Spinal cord (tissue), 10 donors: ENCODE results near the gene ZFHX3. TPM values are rescaled to one million over a fixed set of nuclear protein-coding genes. Genes with fewer than 3 reads are reported as not detected.
A peak's percentile ranks its signal among the peaks of the same experiment; 100 is the strongest.

Experiments used
- DNase-seq, 6 donors: peaks; one replicate each; pipeline versions ENCODE4 v3.0.0 to v3.0.0-alpha.2; 2013 to 2015; ENCODE audit warnings: low spot score in 6 of 6, low read depth in 4 of 6
- H3K27ac ChIP-seq: one replicate; pipeline ENCODE4 v1.5.1; 2013; ENCODE audit warnings: low read depth, low read length, control low read depth
- H3K27me3 ChIP-seq: one replicate; pipeline ENCODE4 v1.6.1; 2013; ENCODE audit warnings: low read length; ENCODE audit not compliant: control insufficient read depth, insufficient read depth
- H3K36me3 ChIP-seq: one replicate; pipeline ENCODE4 v1.6.1; 2013; ENCODE audit warnings: low read length; ENCODE audit not compliant: control insufficient read depth, insufficient read depth
- H3K4me1 ChIP-seq: one replicate; pipeline ENCODE4 v1.6.1; 2013; ENCODE audit warnings: low read length; ENCODE audit not compliant: control insufficient read depth, insufficient read depth
- H3K4me3 ChIP-seq: one replicate; pipeline ENCODE4 v1.5.1; 2013; ENCODE audit warnings: low read depth, low read length, control low read depth
- H3K9me3 ChIP-seq: one replicate; pipeline ENCODE4 v1.6.1; 2013; ENCODE audit warnings: low read length; ENCODE audit not compliant: control insufficient read depth, insufficient read depth
- whole genome bisulfite sequencing: methylation state at CpG from one replicate; pipeline ENCODE4 v1.1.5; 2013; ENCODE audit warnings: missing lambda C conversion rate; ENCODE audit not compliant: insufficient coverage; 5-methylcytosine and 5-hydroxymethylcytosine counted together
- polyA plus RNA-seq, 2 donors: library from polyadenylated mRNA; unstranded; fragments of 120-200 nt; gene quantifications; one replicate each; pipeline ENCODE4 v1.2.1, GENCODE V29; 2013; ENCODE audit not compliant: insufficient read length in 2 of 2
- total RNA-seq, 2 donors: library from RNA; depleted of rRNA in 1 of 2; stranded (reverse); fragments of 120-200 nt in 1 of 2; fragments of >200 nt in 1 of 2; gene quantifications; one replicate each; pipeline versions ENCODE4 v1.2.3 to v1.2.4, GENCODE V29; 2013 to 2014
- donor health status: healthy.

The ZFHX3 gene
- total and polyA plus RNA-seq, 4 donors: 10.7 to 16.6 (median 13.1) TPM

GRCh38 chr16:72856797-72857196, 191.1 kb downstream of the ZFHX3 start:
- DNase-seq: no peak
- H3K27ac ChIP-seq: no peak overlapping the region
- no peak overlapping the region for H3K4me3 ChIP-seq
- WGBS: 83% methylated on average over 1 of the region's 1 CpG
- peaks cover 17% of the 10 kb centered on the region for H3K4me1 ChIP-seq
- no peaks in the 10 kb centered on the region for H3K9me3 ChIP-seq
- no peaks in the 10 kb centered on the region for H3K36me3 ChIP-seq
- H3K27me3 ChIP-seq: peaks cover 12% of the 10 kb centered on the region

- Histone ChIP-seq H3K4me3 (no peak overlapping the region), H3K4me1 (peaks cover 17% of the 10 kb centered on the region), H3K27me3 (peaks cover 3% of the 10 kb centered on the region), H3K9me3 (no peaks in the 10 kb centered on the region), H3K36me3 (no peaks in the 10 kb centered on the region), H3K27ac (no peak overlapping the region)
- 62% methylated on average over 3 of the region's 11 CpGs for WGBS
- DNase-seq: peak in 1 of 6 donors; percentile 21
Measured at GRCh38 chr16:72854267-72854959, 193.5 kb downstream of the ZFHX3 start.

GRCh38 chr16:72853575-72854266, 194.2 kb downstream of the ZFHX3 start:
- Histone ChIP-seq H3K4me3 (no peak overlapping the region), H3K36me3 (no peaks in the 10 kb centered on the region), H3K4me1 (peaks cover 18% of the 10 kb centered on the region), H3K27me3 (peaks cover 2% of the 10 kb centered on the region), H3K27ac (no peak overlapping the region), H3K9me3 (no peaks in the 10 kb centered on the region)
- DNase-seq: peak in 2 of 6 donors; percentile 82 to 88
- 81% methylated on average over 3 of the region's 4 CpGs for WGBS

GRCh38 chr16:72852421-72852820, 195.5 kb downstream of the ZFHX3 start:
- no peak overlapping the region for H3K27ac ChIP-seq
- no peaks in the 10 kb centered on the region for H3K9me3 ChIP-seq
- DNase-seq: no peak
- H3K36me3 ChIP-seq: no peaks in the 10 kb centered on the region
- no CpG with 5 or more reads among the region's 1 CpG for WGBS
- no peaks in the 10 kb centered on the region for H3K27me3 ChIP-seq
- peaks cover 21% of the 10 kb centered on the region for H3K4me1 ChIP-seq
- H3K4me3 ChIP-seq: no peak overlapping the region

- Histone ChIP-seq H3K27me3 (peaks cover 2% of the 10 kb centered on the region), H3K9me3 (no peaks in the 10 kb centered on the region), H3K4me1 (peaks cover 25% of the 10 kb centered on the region), H3K36me3 (no peaks in the 10 kb centered on the region), H3K4me3 (no peak overlapping the region), H3K27ac (no peak overlapping the region)
- DNase-seq: peak in 1 of 6 donors; percentile 81
- WGBS: 84% methylated on average over 3 of the region's 6 CpGs
Measured at GRCh38 chr16:72850853-72851252, 197.1 kb downstream of the ZFHX3 start.

- H3K36me3 ChIP-seq: no peaks in the 10 kb centered on the region
- H3K4me3 ChIP-seq: no peak overlapping the region
- no peaks in the 10 kb centered on the region for H3K9me3 ChIP-seq
- H3K27me3 ChIP-seq: peaks cover 2% of the 10 kb centered on the region
- peaks cover 30% of the 10 kb centered on the region for H3K4me1 ChIP-seq
- H3K27ac ChIP-seq: no peak overlapping the region
- no peak for DNase-seq
- no CpG with 5 or more reads among the region's 4 CpGs for WGBS
Measured at GRCh38 chr16:72850021-72850420, 197.9 kb downstream of the ZFHX3 start.

GRCh38 chr16:72848759-72849664, 198.9 kb downstream of the ZFHX3 start:
- Histone ChIP-seq H3K36me3 (no peaks in the 10 kb centered on the region), H3K4me1 (peaks cover 40% of the 10 kb centered on the region), H3K27ac (peak overlapping the region; percentile 34), H3K9me3 (no peaks in the 10 kb centered on the region), H3K4me3 (no peak overlapping the region), H3K27me3 (peaks cover 2% of the 10 kb centered on the region)
- WGBS: 29% methylated on average over 20 of the region's 24 CpGs
- peak in 5 of 6 donors; percentile 47 to 93 (median 67) for DNase-seq

- Histone ChIP-seq H3K4me1 (peaks cover 46% of the 10 kb centered on the region), H3K27me3 (peaks cover 2% of the 10 kb centered on the region), H3K27ac (no peak overlapping the region), H3K36me3 (no peaks in the 10 kb centered on the region), H3K9me3 (no peaks in the 10 kb centered on the region), H3K4me3 (no peak overlapping the region)
- DNase-seq: no peak
- 90% methylated on average over 5 of the region's 9 CpGs for WGBS
Measured at GRCh38 chr16:72848028-72848400, 199.9 kb downstream of the ZFHX3 start.

- Histone ChIP-seq H3K4me1 (peaks cover 46% of the 10 kb centered on the region), H3K27me3 (peaks cover 3% of the 10 kb centered on the region), H3K27ac (no peak overlapping the region), H3K9me3 (no peaks in the 10 kb centered on the region), H3K36me3 (no peaks in the 10 kb centered on the region), H3K4me3 (no peak overlapping the region)
- WGBS: 75% methylated on average over 7 of the region's 11 CpGs
- DNase-seq: peak in 1 of 6 donors; percentile 75
Measured at GRCh38 chr16:72847187-72848027, 200.5 kb downstream of the ZFHX3 start.
